ENCODE results near the gene IKBKE.

The IKBKE gene

DNA sequence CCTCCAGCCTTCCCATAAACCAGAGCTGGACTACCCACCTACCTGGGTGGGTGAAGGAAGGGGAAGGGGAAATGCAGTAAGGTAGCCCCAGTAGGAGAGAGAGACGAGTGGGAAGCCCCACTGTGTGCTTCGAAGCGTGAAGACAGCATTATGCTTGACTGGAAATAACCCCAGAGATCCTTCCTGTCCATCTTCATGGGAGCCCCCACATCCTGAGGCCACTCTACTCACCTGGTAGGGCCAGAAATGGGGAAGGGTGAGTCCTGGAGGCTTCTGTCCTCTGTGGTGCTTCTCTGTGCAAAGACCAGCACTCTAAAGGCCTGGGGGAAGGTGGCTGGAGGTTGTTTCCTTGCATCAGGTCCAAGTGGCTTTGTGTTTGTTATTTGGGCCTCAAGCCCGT lies 27.1 kb downstream of the IKBKE start:
- Histone ChIP-seq H3K79me2 (ENCODE audit: control insufficient read depth, low read length) (no peaks in the 10 kb centered on the region), H3F3A (ENCODE audit: control insufficient read depth, insufficient read depth) (no peaks in the 10 kb centered on the region), H3K4me3 (ENCODE audit: low read length) (peak overlapping the region; percentile 34), H3K9me3 (ENCODE audit: control insufficient read depth, insufficient read depth, low read length) (no peaks in the 10 kb centered on the region), H3K36me3 (ENCODE audit: control insufficient read depth, low read length) (peaks cover 6% of the 10 kb centered on the region; the same call in 1 of the 2 replicates), H4K20me1 (ENCODE audit: control insufficient read depth, insufficient read depth, low read depth, low read length) (peaks cover 12% of the 10 kb centered on the region), H3K4me1 (ENCODE audit: control insufficient read depth, low read length) (peaks cover 37% of the 10 kb centered on the region), H3K27ac (ENCODE audit: low read depth, low read length) (no peak overlapping the region), H3K9me2 (replicated peaks; ENCODE audit: control insufficient read depth, low read length) (no peaks in the 10 kb centered on the region), H3K4me2 (ENCODE audit: low read length) (peak overlapping the region; percentile 58), H3K27me3 (ENCODE audit: control insufficient read depth, low read length) (peaks cover 4% of the 10 kb centered on the region)
- no peak for TF ChIP-seq EZH2phosphoT487 (IDR thresholded peaks at IDR 0.05; ENCODE audit: borderline replicate concordance, low read length)
- TF ChIP-seq, protein P1, sequence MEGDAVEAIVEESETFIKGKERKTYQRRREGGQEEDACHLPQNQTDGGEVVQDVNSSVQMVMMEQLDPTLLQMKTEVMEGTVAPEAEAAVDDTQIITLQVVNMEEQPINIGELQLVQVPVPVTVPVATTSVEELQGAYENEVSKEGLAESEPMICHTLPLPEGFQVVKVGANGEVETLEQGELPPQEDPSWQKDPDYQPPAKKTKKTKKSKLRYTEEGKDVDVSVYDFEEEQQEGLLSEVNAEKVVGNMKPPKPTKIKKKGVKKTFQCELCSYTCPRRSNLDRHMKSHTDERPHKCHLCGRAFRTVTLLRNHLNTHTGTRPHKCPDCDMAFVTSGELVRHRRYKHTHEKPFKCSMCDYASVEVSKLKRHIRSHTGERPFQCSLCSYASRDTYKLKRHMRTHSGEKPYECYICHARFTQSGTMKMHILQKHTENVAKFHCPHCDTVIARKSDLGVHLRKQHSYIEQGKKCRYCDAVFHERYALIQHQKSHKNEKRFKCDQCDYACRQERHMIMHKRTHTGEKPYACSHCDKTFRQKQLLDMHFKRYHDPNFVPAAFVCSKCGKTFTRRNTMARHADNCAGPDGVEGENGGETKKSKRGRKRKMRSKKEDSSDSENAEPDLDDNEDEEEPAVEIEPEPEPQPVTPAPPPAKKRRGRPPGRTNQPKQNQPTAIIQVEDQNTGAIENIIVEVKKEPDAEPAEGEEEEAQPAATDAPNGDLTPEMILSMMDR (IDR thresholded peaks at IDR 0.05; ENCODE audit: low read depth, low read length, poor library complexity, severe bottlenecking), result no peak

DNA sequence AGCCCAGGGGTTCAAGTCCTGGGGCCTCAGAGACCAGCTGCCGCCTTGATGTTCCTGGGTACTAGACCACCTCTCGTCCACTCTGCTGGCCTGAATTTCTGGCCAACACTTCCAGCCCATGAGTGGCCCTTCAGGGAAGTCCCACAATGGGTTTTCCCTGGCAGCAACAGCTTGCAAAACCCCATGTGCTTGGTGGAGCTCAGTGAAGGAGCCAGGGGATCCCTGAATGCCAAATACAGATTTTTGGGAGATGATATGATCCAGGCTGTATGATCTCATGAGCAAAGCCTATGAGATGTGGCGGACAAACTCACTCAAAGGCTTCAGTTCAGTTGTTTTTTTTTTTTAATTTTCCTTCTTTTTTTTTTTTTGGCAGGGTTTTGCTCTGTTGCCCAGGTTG lies 27.5 kb downstream of the IKBKE start:
- no peak for TF ChIP-seq EZH2phosphoT487 (IDR thresholded peaks at IDR 0.05; ENCODE audit: borderline replicate concordance, low read length)
- TF ChIP-seq, protein P1 (IDR thresholded peaks at IDR 0.05; ENCODE audit: low read depth, low read length, poor library complexity, severe bottlenecking), result no peak
- Histone ChIP-seq H3K9me2 (replicated peaks; ENCODE audit: control insufficient read depth, low read length) (no peaks in the 10 kb centered on the region), H3K4me3 (ENCODE audit: low read length) (peak overlapping the region; percentile 34; the same call in 1 of the 2 replicates), H3K27ac (ENCODE audit: low read depth, low read length) (no peak overlapping the region), H3K4me2 (ENCODE audit: low read length) (peak overlapping the region; percentile 58), H3F3A (ENCODE audit: control insufficient read depth, insufficient read depth) (no peaks in the 10 kb centered on the region), H3K36me3 (ENCODE audit: control insufficient read depth, low read length) (peaks cover 2% of the 10 kb centered on the region; the same call in 1 of the 2 replicates), H3K4me1 (ENCODE audit: control insufficient read depth, low read length) (peaks cover 37% of the 10 kb centered on the region), H3K27me3 (ENCODE audit: control insufficient read depth, low read length) (peaks cover 6% of the 10 kb centered on the region), H4K20me1 (ENCODE audit: control insufficient read depth, insufficient read depth, low read depth, low read length) (peaks cover 12% of the 10 kb centered on the region), H3K9me3 (ENCODE audit: control insufficient read depth, insufficient read depth, low read length) (no peaks in the 10 kb centered on the region), H3K79me2 (ENCODE audit: control insufficient read depth, low read length) (no peaks in the 10 kb centered on the region)

DNA sequence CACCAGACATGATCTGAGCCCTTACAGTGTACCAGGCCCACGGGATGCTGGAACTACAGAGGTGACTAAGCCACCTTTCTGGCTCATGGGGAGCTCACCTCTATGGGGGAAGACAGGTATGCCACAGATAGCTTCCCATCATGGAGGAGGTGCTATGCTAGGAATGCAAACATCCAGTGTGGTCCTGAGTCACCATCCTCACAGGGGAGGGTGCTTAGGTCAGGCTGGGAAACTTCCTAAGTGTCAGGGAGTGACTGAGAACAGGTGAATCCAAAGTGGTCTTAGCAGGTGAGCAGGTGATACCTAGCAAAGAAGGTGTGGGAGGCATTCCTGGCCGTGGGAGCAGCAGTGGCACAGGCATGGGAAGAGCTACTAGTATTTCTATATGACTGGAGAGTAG lies 28.4 kb downstream of the IKBKE start:
- Histone ChIP-seq H3F3A (ENCODE audit: control insufficient read depth, insufficient read depth) (no peaks in the 10 kb centered on the region), H3K79me2 (ENCODE audit: control insufficient read depth, low read length) (no peaks in the 10 kb centered on the region), H3K9me3 (ENCODE audit: control insufficient read depth, insufficient read depth, low read length) (no peaks in the 10 kb centered on the region), H3K27ac (ENCODE audit: low read depth, low read length) (no peak overlapping the region), H3K27me3 (ENCODE audit: control insufficient read depth, low read length) (peaks cover 16% of the 10 kb centered on the region), H3K36me3 (ENCODE audit: control insufficient read depth, low read length) (0 out of 2 replicates have a peak, but pooled peaks cover 2% of the 10 kb centered on the region), H3K4me3 (ENCODE audit: low read length) (no peak overlapping the region), H3K4me2 (ENCODE audit: low read length) (no peak overlapping the region), H3K9me2 (replicated peaks; ENCODE audit: control insufficient read depth, low read length) (no peaks in the 10 kb centered on the region), H3K4me1 (ENCODE audit: control insufficient read depth, low read length) (peaks cover 37% of the 10 kb centered on the region), H4K20me1 (ENCODE audit: control insufficient read depth, insufficient read depth, low read depth, low read length) (peaks cover 12% of the 10 kb centered on the region)
- TF ChIP-seq, protein P1 (IDR thresholded peaks at IDR 0.05; ENCODE audit: low read depth, low read length, poor library complexity, severe bottlenecking), result no peak
- no peak for TF ChIP-seq EZH2phosphoT487 (IDR thresholded peaks at IDR 0.05; ENCODE audit: borderline replicate concordance, low read length)

Measured in DOHH2 (cell line).